ENCODE data around the gene SUGP1.
A peak's percentile ranks its signal among the peaks of the same experiment; 100 is the strongest.

SUGP1 gene

GRCh38 chr19:19329126-19329525, 8.8 kb upstream of the SUGP1 start:
- peaks cover 30% of the 10 kb centered on the region for H3K4me1 Mint-ChIP-seq (ENCODE audit: low read depth)
- no peaks in the 10 kb centered on the region for H3K27me3 Mint-ChIP-seq
- H3K9me3 Mint-ChIP-seq = no peaks in the 10 kb centered on the region
- DNase-seq = no peak
- H3K4me3 Mint-ChIP-seq = no peak overlapping the region
- H3K36me3 Mint-ChIP-seq (ENCODE audit: low read depth) = peaks cover 74% of the 10 kb centered on the region
- peak overlapping the region; percentile 74 for H3K27ac Mint-ChIP-seq

- peak overlapping the region; percentile 13 for H3K27ac Mint-ChIP-seq
- no peaks in the 10 kb centered on the region for H3K27me3 Mint-ChIP-seq
These were observed 7.4 kb upstream of the SUGP1 start for GRCh38 chr19:19327672-19328071.

GRCh38 chr19:19324059-19324770, 3.9 kb upstream of the SUGP1 start:
- Mint-ChIP-seq H3K36me3 (ENCODE audit: low read depth) (peaks cover 65% of the 10 kb centered on the region), H3K27me3 (no peaks in the 10 kb centered on the region), H3K4me3 (no peak overlapping the region), H3K9me3 (no peaks in the 10 kb centered on the region), H3K27ac (peak overlapping the region; percentile 45), H3K4me1 (ENCODE audit: low read depth) (peaks cover 51% of the 10 kb centered on the region)
- no peak for DNase-seq

More at GRCh38 chr19:19327672-19328071, 7.4 kb upstream of the SUGP1 start:
- Mint-ChIP-seq H3K9me3 (no peaks in the 10 kb centered on the region), H3K36me3 (ENCODE audit: low read depth) (peaks cover 72% of the 10 kb centered on the region), H3K4me3 (no peak overlapping the region), H3K4me1 (ENCODE audit: low read depth) (peaks cover 37% of the 10 kb centered on the region)
- DNase-seq = no peak

GRCh38 chr19:19321141-19321577, 850 bp upstream of the SUGP1 start:
- peaks cover 57% of the 10 kb centered on the region for H3K36me3 Mint-ChIP-seq (ENCODE audit: low read depth)
- H3K9me3 Mint-ChIP-seq = no peaks in the 10 kb centered on the region
- H3K27me3 Mint-ChIP-seq = no peaks in the 10 kb centered on the region
- peak overlapping the region; percentile 100 for H3K27ac Mint-ChIP-seq
- peaks cover 54% of the 10 kb centered on the region for H3K4me1 Mint-ChIP-seq (ENCODE audit: low read depth)
- DNase-seq = no peak
- peak overlapping the region; percentile 94 for H3K4me3 Mint-ChIP-seq

- Mint-ChIP-seq H3K9me3 (no peaks in the 10 kb centered on the region), H3K27ac (peak overlapping the region; percentile 100), H3K4me1 (ENCODE audit: low read depth) (peaks cover 50% of the 10 kb centered on the region), H3K36me3 (ENCODE audit: low read depth) (peaks cover 60% of the 10 kb centered on the region), H3K4me3 (peak overlapping the region; percentile 94), H3K27me3 (no peaks in the 10 kb centered on the region)
- DNase-seq = no peak
These were observed 463 bp downstream of the SUGP1 start for GRCh38 chr19:19319732-19320360.

- H3K27me3 Mint-ChIP-seq = no peaks in the 10 kb centered on the region
- no peak overlapping the region for H3K4me3 Mint-ChIP-seq
- H3K4me1 Mint-ChIP-seq (ENCODE audit: low read depth) = peaks cover 29% of the 10 kb centered on the region
- no peaks in the 10 kb centered on the region for H3K9me3 Mint-ChIP-seq
- peak overlapping the region; percentile 61 for H3K27ac Mint-ChIP-seq
- no peak for DNase-seq
- H3K36me3 Mint-ChIP-seq (ENCODE audit: low read depth) = peaks cover 64% of the 10 kb centered on the region
These were observed 4.2 kb downstream of the SUGP1 start for GRCh38 chr19:19316082-19316481.

GRCh38 chr19:19315444-19315843, 4.9 kb downstream of the SUGP1 start:
- Mint-ChIP-seq H3K27ac (peak overlapping the region; percentile 13), H3K4me1 (ENCODE audit: low read depth) (peaks cover 29% of the 10 kb centered on the region), H3K4me3 (no peak overlapping the region), H3K36me3 (ENCODE audit: low read depth) (peaks cover 68% of the 10 kb centered on the region), H3K9me3 (no peaks in the 10 kb centered on the region), H3K27me3 (no peaks in the 10 kb centered on the region)
- DNase-seq = no peak

GRCh38 chr19:19308373-19308772, 11.9 kb downstream of the SUGP1 start:
- no peak overlapping the region for H3K27ac Mint-ChIP-seq

GRCh38 chr19:19306191-19306590, 14.1 kb downstream of the SUGP1 start:
- Mint-ChIP-seq H3K36me3 (ENCODE audit: low read depth) (peaks cover 87% of the 10 kb centered on the region), H3K4me1 (ENCODE audit: low read depth) (no peaks in the 10 kb centered on the region)

More at GRCh38 chr19:19308373-19308772, 11.9 kb downstream of the SUGP1 start:
- Mint-ChIP-seq H3K27me3 (no peaks in the 10 kb centered on the region), H3K4me3 (no peak overlapping the region), H3K4me1 (ENCODE audit: low read depth) (peaks cover 3% of the 10 kb centered on the region), H3K36me3 (ENCODE audit: low read depth) (peaks cover 85% of the 10 kb centered on the region), H3K9me3 (no peaks in the 10 kb centered on the region)
- DNase-seq = no peak

GRCh38 chr19:19305696-19306095, 14.6 kb downstream of the SUGP1 start:
- Mint-ChIP-seq H3K4me3 (no peak overlapping the region), H3K4me1 (ENCODE audit: low read depth) (no peaks in the 10 kb centered on the region), H3K9me3 (no peaks in the 10 kb centered on the region), H3K27ac (no peak overlapping the region), H3K27me3 (no peaks in the 10 kb centered on the region), H3K36me3 (ENCODE audit: low read depth) (peaks cover 88% of the 10 kb centered on the region)
- DNase-seq = no peak

More at GRCh38 chr19:19306191-19306590, 14.1 kb downstream of the SUGP1 start:
- no peaks in the 10 kb centered on the region for H3K9me3 Mint-ChIP-seq
- no peak for DNase-seq
- no peaks in the 10 kb centered on the region for H3K27me3 Mint-ChIP-seq
- H3K4me3 Mint-ChIP-seq = no peak overlapping the region
- no peak overlapping the region for H3K27ac Mint-ChIP-seq

GRCh38 chr19:19305066-19305465, 15.2 kb downstream of the SUGP1 start:
- DNase-seq = no peak
- Mint-ChIP-seq H3K27me3 (no peaks in the 10 kb centered on the region), H3K27ac (no peak overlapping the region), H3K4me3 (no peak overlapping the region), H3K9me3 (no peaks in the 10 kb centered on the region), H3K4me1 (ENCODE audit: low read depth) (no peaks in the 10 kb centered on the region), H3K36me3 (ENCODE audit: low read depth) (peaks cover 88% of the 10 kb centered on the region)

GRCh38 chr19:19304186-19304965, 15.9 kb downstream of the SUGP1 start:
- Mint-ChIP-seq H3K36me3 (ENCODE audit: low read depth) (peaks cover 84% of the 10 kb centered on the region), H3K4me1 (ENCODE audit: low read depth) (no peaks in the 10 kb centered on the region), H3K27me3 (no peaks in the 10 kb centered on the region), H3K27ac (no peak overlapping the region), H3K9me3 (no peaks in the 10 kb centered on the region), H3K4me3 (no peak overlapping the region)
- DNase-seq = no peak

- peaks cover 81% of the 10 kb centered on the region for H3K36me3 Mint-ChIP-seq (ENCODE audit: low read depth)
- H3K27ac Mint-ChIP-seq = no peak overlapping the region
- no peaks in the 10 kb centered on the region for H3K9me3 Mint-ChIP-seq
- H3K4me1 Mint-ChIP-seq (ENCODE audit: low read depth) = no peaks in the 10 kb centered on the region
- H3K27me3 Mint-ChIP-seq = no peaks in the 10 kb centered on the region
- H3K4me3 Mint-ChIP-seq = no peak overlapping the region
- DNase-seq = no peak
These were observed 16.9 kb downstream of the SUGP1 start for GRCh38 chr19:19303411-19303810.

- H3K4me3 Mint-ChIP-seq = no peak overlapping the region
- no peaks in the 10 kb centered on the region for H3K9me3 Mint-ChIP-seq
- H3K27me3 Mint-ChIP-seq = no peaks in the 10 kb centered on the region
- no peak overlapping the region for H3K27ac Mint-ChIP-seq
- H3K36me3 Mint-ChIP-seq (ENCODE audit: low read depth) = peaks cover 83% of the 10 kb centered on the region
- H3K4me1 Mint-ChIP-seq (ENCODE audit: low read depth) = no peaks in the 10 kb centered on the region
- no peak for DNase-seq
These were observed 19.7 kb downstream of the SUGP1 start for GRCh38 chr19:19300613-19301012.

Data from activated T-cell treated with anti-CD3 and anti-CD28 coated beads, Interleukin-2, amount 50 U/mL, for 24 hours (primary cell).